Hepatocyte (in vitro differentiated cells): Measurements from ENCODE around the gene MEST. TPM values are rescaled to one million over a fixed set of nuclear protein-coding genes. Genes with fewer than 3 reads are reported as not detected.

Experiments used
- DNase-seq: peaks from one replicate; pipeline ENCODE4 v3.0.0-alpha.2; 2016; ENCODE audit warnings: low spot score
- H2AFZ ChIP-seq: fragments of 200-600 bp; sonication (generic); 2 replicates; pipeline ENCODE4 v1.6.0; 2016; ENCODE audit warnings: antibody characterized with exemption, mild to moderate bottlenecking
- H3K27ac ChIP-seq: fragments of 200-600 bp; sonication (generic); 2 replicates; pipeline ENCODE4 v1.5.1; 2016; ENCODE audit warnings: mild to moderate bottlenecking
- H3K27me3 ChIP-seq: fragments of 200-600 bp; sonication (generic); 2 replicates; pipeline ENCODE4 v1.6.1; 2016
- H3K36me3 ChIP-seq: fragments of 200-600 bp; sonication (generic); replicated peaks from 2 replicates; pipeline ENCODE4 v1.5.1; 2016; ENCODE audit warnings: low read depth; ENCODE audit not compliant: insufficient read depth
- H3K4me1 ChIP-seq: fragments of 200-600 bp; sonication (generic); 2 replicates; pipeline ENCODE4 v1.5.1; 2016; ENCODE audit warnings: mild to moderate bottlenecking, moderate library complexity; ENCODE audit not compliant: insufficient read depth
- H3K4me2 ChIP-seq: fragments of 200-600 bp; sonication (generic); 2 replicates; pipeline ENCODE4 v1.6.0; 2016
- H3K4me3 ChIP-seq: fragments of 200-600 bp; sonication (generic); 2 replicates; pipeline ENCODE4 v1.5.1; 2016; ENCODE audit warnings: mild to moderate bottlenecking
- H3K79me2 ChIP-seq: fragments of 200-600 bp; sonication (generic); 2 replicates; pipeline ENCODE4 v1.6.0; 2017; ENCODE audit warnings: mild to moderate bottlenecking
- H3K9me2 ChIP-seq: fragments of 200-600 bp; sonication (generic); replicated peaks from 2 replicates; pipeline ENCODE4 v1.6.0; 2017; ENCODE audit warnings: mild to moderate bottlenecking; ENCODE audit not compliant: insufficient read depth
- H3K9me3 ChIP-seq: fragments of 200-600 bp; sonication (generic); 2 replicates; pipeline ENCODE4 v1.5.1; 2016; ENCODE audit warnings: low read depth, mild to moderate bottlenecking
- H4K20me1 ChIP-seq: fragments of 200-600 bp; sonication (generic); 2 replicates; pipeline ENCODE4 v1.6.0; 2016; ENCODE audit warnings: mild to moderate bottlenecking; ENCODE audit not compliant: insufficient read depth, poor library complexity, severe bottlenecking
- EZH2 ChIP-seq: fragments of 200-600 bp; sonication (generic); IDR thresholded peaks from 2 replicates; pipeline ENCODE4 v1.6.1; 2016; ENCODE audit warnings: antibody characterized with exemption, mild to moderate bottlenecking, borderline replicate concordance
- EZH2phosphoT487 ChIP-seq: fragments of 200-600 bp; sonication (generic); IDR thresholded peaks from one replicate; pipeline ENCODE4 v1.6.1; 2018; ENCODE audit warnings: antibody characterized with exemption, mild to moderate bottlenecking, low read depth, moderate library complexity; ENCODE audit not compliant: unreplicated experiment, severe bottlenecking
- WGBS: methylation state at CpG from one replicate; pipeline ENCODE4 v1.1.6; 2016; ENCODE audit warnings: low lambda C conversion rate; ENCODE audit errors: missing lambda C conversion rate; 5-methylcytosine and 5-hydroxymethylcytosine counted together
- polyA plus RNA-seq: library from polyadenylated mRNA; unstranded; fragments of >200 nt; fragmentation: Nextera tagmentation; extraction: Ambion mirVana; gene quantifications from 2 replicates; pipeline ENCODE4 v1.2.1, GENCODE V29; 2016
- total RNA-seq: library from RNA; depleted of rRNA; stranded (reverse); fragments of >200 nt; gene quantifications from 2 replicates; pipeline ENCODE4 v1.2.3, GENCODE V29; 2014
- TF ChIP-seq, protein P1 (sequence below): fragments of 200-600 bp; sonication (generic); IDR thresholded peaks from 2 replicates; pipeline ENCODE4 v1.5.1; 2016; ENCODE audit warnings: antibody characterized with exemption, mild to moderate bottlenecking; ENCODE audit not compliant: poor library complexity

The MEST gene
- total and polyA plus RNA-seq, 2 experiments from 2014 or later, result 540 to 685 TPM

DNA sequence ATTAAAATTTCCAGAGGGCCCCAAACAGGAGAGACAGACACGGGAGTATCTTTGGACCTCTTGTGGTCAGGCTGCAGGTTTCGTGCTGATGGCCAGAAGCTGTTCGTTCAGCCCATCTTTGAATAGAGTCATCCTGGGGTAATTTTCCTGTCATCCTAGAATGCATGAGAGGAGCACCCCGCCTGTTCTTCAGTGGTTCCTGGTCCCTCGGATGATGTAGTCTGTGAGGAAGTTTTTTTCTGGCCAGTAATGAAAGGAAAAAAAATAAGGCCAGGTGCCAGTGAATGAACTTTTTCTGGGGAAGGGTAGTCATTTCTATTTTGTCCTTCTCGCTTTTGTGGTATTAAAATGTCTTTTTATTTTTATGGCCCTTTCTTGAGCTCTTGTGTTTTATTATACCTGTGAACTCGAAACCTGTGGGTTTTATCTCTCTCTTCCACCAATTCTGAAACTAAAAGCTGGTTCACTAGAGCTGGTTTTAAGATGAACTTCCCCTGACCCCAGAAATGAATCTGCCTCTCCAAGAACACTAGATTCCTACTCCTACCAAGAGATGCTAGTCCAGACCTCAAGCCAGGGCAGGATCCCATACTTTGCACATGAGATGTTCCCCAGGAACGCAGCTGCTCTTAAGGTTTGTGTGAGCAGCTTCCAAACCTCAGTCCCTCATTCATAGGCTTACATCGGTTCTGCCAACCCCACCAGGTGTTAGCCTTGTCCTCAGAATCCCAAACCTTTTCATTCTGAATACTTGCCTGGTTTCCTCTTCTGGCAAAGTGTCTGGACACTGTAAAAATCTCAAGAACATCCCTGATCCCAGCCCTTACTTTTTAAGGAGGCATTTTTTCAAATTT lies 15.4 kb upstream of the MEST start:
- no peak for DNase-seq
- Histone ChIP-seq H3K27me3 (no peaks in the 10 kb centered on the region), H3K4me3 (no peak overlapping the region), H4K20me1 (no peaks in the 10 kb centered on the region), H3K79me2 (no peaks in the 10 kb centered on the region), H3K9me3 (no peaks in the 10 kb centered on the region), H3K9me2 (no peaks in the 10 kb centered on the region), H2AFZ (no peak overlapping the region), H3K4me2 (no peak overlapping the region), H3K27ac (no peak overlapping the region), H3K4me1 (no peaks in the 10 kb centered on the region), H3K36me3 (no peaks in the 10 kb centered on the region)
- TF ChIP-seq, protein P1, sequence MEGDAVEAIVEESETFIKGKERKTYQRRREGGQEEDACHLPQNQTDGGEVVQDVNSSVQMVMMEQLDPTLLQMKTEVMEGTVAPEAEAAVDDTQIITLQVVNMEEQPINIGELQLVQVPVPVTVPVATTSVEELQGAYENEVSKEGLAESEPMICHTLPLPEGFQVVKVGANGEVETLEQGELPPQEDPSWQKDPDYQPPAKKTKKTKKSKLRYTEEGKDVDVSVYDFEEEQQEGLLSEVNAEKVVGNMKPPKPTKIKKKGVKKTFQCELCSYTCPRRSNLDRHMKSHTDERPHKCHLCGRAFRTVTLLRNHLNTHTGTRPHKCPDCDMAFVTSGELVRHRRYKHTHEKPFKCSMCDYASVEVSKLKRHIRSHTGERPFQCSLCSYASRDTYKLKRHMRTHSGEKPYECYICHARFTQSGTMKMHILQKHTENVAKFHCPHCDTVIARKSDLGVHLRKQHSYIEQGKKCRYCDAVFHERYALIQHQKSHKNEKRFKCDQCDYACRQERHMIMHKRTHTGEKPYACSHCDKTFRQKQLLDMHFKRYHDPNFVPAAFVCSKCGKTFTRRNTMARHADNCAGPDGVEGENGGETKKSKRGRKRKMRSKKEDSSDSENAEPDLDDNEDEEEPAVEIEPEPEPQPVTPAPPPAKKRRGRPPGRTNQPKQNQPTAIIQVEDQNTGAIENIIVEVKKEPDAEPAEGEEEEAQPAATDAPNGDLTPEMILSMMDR, result no peak
- TF ChIP-seq EZH2phosphoT487, result no peak
- no peak for TF ChIP-seq EZH2
- 77% methylated on average over 9 of the region's 9 CpGs for WGBS

DNA sequence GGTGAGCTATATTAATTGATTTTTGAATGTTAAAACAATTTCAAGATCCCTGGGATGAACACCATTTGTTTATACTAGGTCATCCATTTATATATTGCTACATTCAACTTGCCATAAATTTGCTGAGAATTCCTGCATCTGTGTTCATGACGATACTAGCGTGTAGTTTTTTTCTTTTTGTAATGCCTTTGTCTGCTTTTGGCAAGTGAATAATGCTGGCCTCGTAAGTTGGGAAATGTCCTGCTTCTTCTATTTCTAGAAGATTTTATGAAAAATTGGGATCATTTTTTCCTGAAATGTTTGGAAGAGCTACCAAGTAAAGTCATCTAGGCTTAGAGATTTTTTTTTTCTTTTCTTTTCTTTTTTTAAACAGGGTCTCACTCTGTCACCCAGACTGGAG lies 12.9 kb upstream of the MEST start:
- WGBS, result 95% methylated on average over 3 of the region's 3 CpGs
- TF ChIP-seq, protein P1, result no peak
- TF ChIP-seq EZH2 (no peak), EZH2phosphoT487 (no peak)
- no peaks in the 10 kb centered on the region for H3K27me3 ChIP-seq
- H2AFZ ChIP-seq, result no peak overlapping the region
- no peaks in the 10 kb centered on the region for H3K36me3 ChIP-seq
- no peaks in the 10 kb centered on the region for H3K9me3 ChIP-seq
- no peak overlapping the region for H3K27ac ChIP-seq
- H3K4me3 ChIP-seq, result no peak overlapping the region
- no peak for DNase-seq
- no peaks in the 10 kb centered on the region for H3K9me2 ChIP-seq
- H4K20me1 ChIP-seq, result no peaks in the 10 kb centered on the region
- H3K79me2 ChIP-seq, result no peaks in the 10 kb centered on the region
- H3K4me1 ChIP-seq, result no peaks in the 10 kb centered on the region
- no peak overlapping the region for H3K4me2 ChIP-seq

DNA sequence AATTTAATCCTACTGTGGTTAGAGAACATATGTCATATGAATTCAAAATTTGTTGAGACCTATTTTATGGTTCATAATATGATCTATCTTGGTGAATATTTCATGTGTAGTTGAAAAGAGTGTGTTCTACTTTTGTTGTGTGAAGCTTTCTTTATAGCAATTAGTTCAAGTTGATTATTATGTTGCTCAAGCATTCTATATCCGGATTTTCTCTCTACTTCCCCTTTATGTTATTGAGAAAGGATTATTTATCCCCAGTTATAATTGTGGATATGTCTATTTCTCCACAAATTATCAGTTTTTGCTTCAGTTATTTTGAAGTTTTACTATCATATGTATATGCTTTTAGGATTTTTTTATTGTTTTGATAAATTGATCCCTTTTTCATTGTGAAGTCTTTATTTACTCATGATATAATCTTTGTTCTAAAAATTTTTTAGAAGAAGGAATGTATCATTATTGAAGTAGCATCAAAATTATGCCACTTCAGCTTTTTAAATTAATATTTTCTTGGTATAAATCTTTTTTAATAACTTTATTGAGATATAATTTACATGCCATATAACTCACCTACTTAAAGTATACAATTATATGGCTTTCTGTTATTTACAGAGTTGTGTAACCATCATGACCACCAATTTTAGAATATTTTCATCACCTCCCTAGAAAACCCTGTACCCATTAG lies 12.0 kb upstream of the MEST start:
- TF ChIP-seq EZH2phosphoT487 (no peak), EZH2 (no peak)
- TF ChIP-seq, protein P1, result no peak

More for the DNA sequence above, 12.0 kb upstream of the MEST start:
- no peak for DNase-seq
- no peak overlapping the region for H3K4me3 ChIP-seq
- H3K9me3 ChIP-seq, result no peaks in the 10 kb centered on the region
- H3K4me1 ChIP-seq, result no peaks in the 10 kb centered on the region
- H3K4me2 ChIP-seq, result no peak overlapping the region
- H3K27ac ChIP-seq, result no peak overlapping the region
- no peaks in the 10 kb centered on the region for H3K27me3 ChIP-seq
- no peaks in the 10 kb centered on the region for H3K9me2 ChIP-seq
- H3K36me3 ChIP-seq, result no peaks in the 10 kb centered on the region
- no peaks in the 10 kb centered on the region for H3K79me2 ChIP-seq
- H2AFZ ChIP-seq, result no peak overlapping the region
- WGBS, result 91% methylated on average over 1 of the region's 1 CpG
- no peaks in the 10 kb centered on the region for H4K20me1 ChIP-seq
